ENCODE measurements around the gene CCDC187. TPM values are rescaled to one million over a fixed set of nuclear protein-coding genes. Genes with fewer than 3 reads are reported as not detected.

Gene CCDC187
- total and polyA plus RNA-seq, 3 donors from 2014 or later: 13.8 to 61.5 (median 33.4) TPM

- H3K4me1 ChIP-seq: no peaks in the 10 kb centered on the region
- H3K27me3 ChIP-seq: no peaks in the 10 kb centered on the region
- WGBS, 2 donors: 67 to 73% methylated on average over 7 to 10 of the region's 10 CpGs
- H3K36me3 ChIP-seq (ENCODE audit: low read depth, missing control alignments): no peaks in the 10 kb centered on the region
- DNase-seq: no peak
- TF ChIP-seq POLR2A (IDR thresholded peaks at IDR 0.05) (no peak), CTCF (IDR thresholded peaks at IDR 0.05) (no peak)
- intact Hi-C loops (cut with DNase I; ENCODE audit: low total_unique reads): no loop called here
- no peak overlapping the region for H3K4me3 ChIP-seq
- H3K27ac ChIP-seq: no peak overlapping the region
- H3K9me3 ChIP-seq: no peaks in the 10 kb centered on the region
Observed at GRCh38 chr9:136312009-136312375, 8.1 kb upstream of the CCDC187 start.

- no peaks in the 10 kb centered on the region for H3K4me1 ChIP-seq
- TF ChIP-seq CTCF (IDR thresholded peaks at IDR 0.05) (no peak), POLR2A (IDR thresholded peaks at IDR 0.05) (no peak)
- no peak overlapping the region for H3K4me3 ChIP-seq
- no peak overlapping the region for H3K27ac ChIP-seq
- intact Hi-C loops (cut with DNase I; ENCODE audit: low total_unique reads): no loop called here
- WGBS, 2 donors: 78 to 100% methylated on average over 1 to 14 of the region's 23 CpGs
- no peaks in the 10 kb centered on the region for H3K27me3 ChIP-seq
- no peaks in the 10 kb centered on the region for H3K9me3 ChIP-seq
- DNase-seq: no peak
- H3K36me3 ChIP-seq (ENCODE audit: low read depth, missing control alignments): no peaks in the 10 kb centered on the region
Observed at GRCh38 chr9:136311051-136312008, 7.4 kb upstream of the CCDC187 start.

- Histone ChIP-seq H3K9me3 (no peaks in the 10 kb centered on the region), H3K27me3 (no peaks in the 10 kb centered on the region), H3K36me3 (ENCODE audit: low read depth, missing control alignments) (no peaks in the 10 kb centered on the region), H3K27ac (no peak overlapping the region), H3K4me1 (no peaks in the 10 kb centered on the region), H3K4me3 (no peak overlapping the region)
- TF ChIP-seq CTCF (IDR thresholded peaks at IDR 0.05): no peak
- no peak for TF ChIP-seq POLR2A (IDR thresholded peaks at IDR 0.05)
- 58 to 74% methylated on average over 8 to 28 of the region's 28 CpGs for WGBS, 2 donors
- no peak for DNase-seq
- intact Hi-C loops (cut with DNase I; ENCODE audit: low total_unique reads): no loop called here
Observed at GRCh38 chr9:136310273-136311030, 6.6 kb upstream of the CCDC187 start.

- 91 to 92% methylated on average over 5 of the region's 5 CpGs for WGBS, 2 donors
- Histone ChIP-seq H3K27me3 (no peaks in the 10 kb centered on the region), H3K4me3 (no peak overlapping the region), H3K36me3 (ENCODE audit: low read depth, missing control alignments) (no peaks in the 10 kb centered on the region), H3K4me1 (no peaks in the 10 kb centered on the region), H3K27ac (no peak overlapping the region), H3K9me3 (no peaks in the 10 kb centered on the region)
- TF ChIP-seq CTCF (IDR thresholded peaks at IDR 0.05) (no peak), POLR2A (IDR thresholded peaks at IDR 0.05) (no peak)
- intact Hi-C loops (cut with DNase I; ENCODE audit: low total_unique reads): no loop called here
- DNase-seq: no peak
Observed at GRCh38 chr9:136309806-136310220, 5.9 kb upstream of the CCDC187 start.
